ENCODE data around the gene ANKDD1A. TPM values are rescaled to one million over a fixed set of nuclear protein-coding genes. Genes with fewer than 3 reads are reported as not detected.

ANKDD1A gene
- total and polyA plus RNA-seq, 2 experiments from 2014 or later = 3.6 to 6.1 TPM

DNA sequence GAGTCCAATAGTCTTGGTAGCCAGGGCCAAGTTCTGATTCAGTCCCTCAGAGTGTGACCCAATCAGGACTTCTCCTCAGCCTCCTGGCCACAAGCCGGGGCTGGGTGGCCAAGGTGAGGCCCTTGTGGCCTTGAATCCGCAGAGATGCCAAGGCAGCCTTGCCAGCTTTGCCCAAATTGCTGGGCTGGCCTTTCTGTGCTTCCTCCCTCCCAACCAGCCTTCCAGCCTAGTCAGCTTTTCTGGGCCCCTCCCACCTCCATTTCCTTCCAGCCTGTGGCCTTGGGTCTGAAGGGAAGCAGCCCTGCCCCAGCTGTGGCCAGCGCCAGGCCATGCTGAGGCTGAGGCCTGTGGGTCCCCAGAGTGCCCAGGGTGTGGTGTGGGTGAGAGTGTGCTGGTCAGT is 34.3 kb upstream of the ANKDD1A start:
- 96% methylated on average over 3 of the region's 3 CpGs for WGBS (ENCODE audit: low lambda C conversion rate, missing lambda C conversion rate)
- H3K4me3 ChIP-seq = no peak overlapping the region
- no peak overlapping the region for H3K27ac ChIP-seq
- no peaks in the 10 kb centered on the region for H3K79me2 ChIP-seq
- no peak overlapping the region for H2AFZ ChIP-seq
- H3K4me1 ChIP-seq (ENCODE audit: insufficient read depth) = no peaks in the 10 kb centered on the region
- H3K4me2 ChIP-seq = no peak overlapping the region
- H3K9me2 ChIP-seq (replicated peaks; ENCODE audit: insufficient read depth) = no peaks in the 10 kb centered on the region
- DNase-seq (ENCODE audit: low spot score) = no peak
- H3K36me3 ChIP-seq (replicated peaks; ENCODE audit: insufficient read depth, low read depth) = no peaks in the 10 kb centered on the region
- H4K20me1 ChIP-seq (ENCODE audit: insufficient read depth, poor library complexity, severe bottlenecking) = no peaks in the 10 kb centered on the region
- no peaks in the 10 kb centered on the region for H3K9me3 ChIP-seq (ENCODE audit: low read depth)
- no peaks in the 10 kb centered on the region for H3K27me3 ChIP-seq
- no peak for TF ChIP-seq CTCF (IDR thresholded peaks at IDR 0.05; ENCODE audit: poor library complexity)
- no peak for TF ChIP-seq EZH2 (IDR thresholded peaks at IDR 0.05; ENCODE audit: borderline replicate concordance)
- no peak for TF ChIP-seq EZH2phosphoT487 (IDR thresholded peaks at IDR 0.05; ENCODE audit: low read depth, severe bottlenecking, unreplicated experiment)

- H3K79me2 ChIP-seq = no peaks in the 10 kb centered on the region
- TF ChIP-seq EZH2 (IDR thresholded peaks at IDR 0.05; ENCODE audit: borderline replicate concordance) = no peak
- no peak for TF ChIP-seq EZH2phosphoT487 (IDR thresholded peaks at IDR 0.05; ENCODE audit: low read depth, severe bottlenecking, unreplicated experiment)
- TF ChIP-seq CTCF (IDR thresholded peaks at IDR 0.05; ENCODE audit: poor library complexity) = no peak
- no peak for DNase-seq (ENCODE audit: low spot score)
- no peaks in the 10 kb centered on the region for H3K9me2 ChIP-seq (replicated peaks; ENCODE audit: insufficient read depth)
- no peaks in the 10 kb centered on the region for H4K20me1 ChIP-seq (ENCODE audit: insufficient read depth, poor library complexity, severe bottlenecking)
- H3K27me3 ChIP-seq = no peaks in the 10 kb centered on the region
- H2AFZ ChIP-seq = no peak overlapping the region
- no peak overlapping the region for H3K4me3 ChIP-seq
- WGBS (ENCODE audit: low lambda C conversion rate, missing lambda C conversion rate) = 75% methylated on average over 8 of the region's 8 CpGs
- peaks cover 4% of the 10 kb centered on the region for H3K4me1 ChIP-seq (ENCODE audit: insufficient read depth)
- H3K9me3 ChIP-seq (ENCODE audit: low read depth) = no peaks in the 10 kb centered on the region
- H3K36me3 ChIP-seq (replicated peaks; ENCODE audit: insufficient read depth, low read depth) = no peaks in the 10 kb centered on the region
- H3K4me2 ChIP-seq = no peak overlapping the region
- H3K27ac ChIP-seq = no peak overlapping the region
Measured at GRCh38 chr15:64878705-64879104, 33.0 kb upstream of the ANKDD1A start.

- no peaks in the 10 kb centered on the region for H3K27me3 ChIP-seq
- TF ChIP-seq EZH2 (IDR thresholded peaks at IDR 0.05; ENCODE audit: borderline replicate concordance) (no peak), CTCF (IDR thresholded peaks at IDR 0.05; ENCODE audit: poor library complexity) (no peak), EZH2phosphoT487 (IDR thresholded peaks at IDR 0.05; ENCODE audit: low read depth, severe bottlenecking, unreplicated experiment) (no peak)
- H3K27ac ChIP-seq = peak overlapping the region; percentile 72
- DNase-seq (ENCODE audit: low spot score) = no peak
- no peaks in the 10 kb centered on the region for H3K9me3 ChIP-seq (ENCODE audit: low read depth)
- no peaks in the 10 kb centered on the region for H3K79me2 ChIP-seq
- WGBS (ENCODE audit: low lambda C conversion rate, missing lambda C conversion rate) = 74% methylated on average over 5 of the region's 5 CpGs
- H3K4me2 ChIP-seq = no peak overlapping the region
- H3K4me1 ChIP-seq (ENCODE audit: insufficient read depth) = peaks cover 11% of the 10 kb centered on the region
- no peaks in the 10 kb centered on the region for H4K20me1 ChIP-seq (ENCODE audit: insufficient read depth, poor library complexity, severe bottlenecking)
- no peak overlapping the region for H2AFZ ChIP-seq
- H3K9me2 ChIP-seq (replicated peaks; ENCODE audit: insufficient read depth) = no peaks in the 10 kb centered on the region
- H3K4me3 ChIP-seq = no peak overlapping the region
- H3K36me3 ChIP-seq (replicated peaks; ENCODE audit: insufficient read depth, low read depth) = no peaks in the 10 kb centered on the region
Measured at GRCh38 chr15:64883100-64883581, 28.6 kb upstream of the ANKDD1A start.

Measured in hepatocyte (in vitro differentiated cells).